SK-N-SH treated with all-trans-retinoic acid at 6 μM for 48 hours (cell line): ENCODE data around the gene NPAS3.

ENCODE experiments used
- ATAC-seq: fragments of 200-7000 bp; cut with Tn5 transposase; 3 replicates; pipeline ENCODE4 v1.9.1; 2020; ENCODE audit warnings: mild to moderate bottlenecking, moderate library complexity
- ARNTL ChIP-seq: fragments of 450-650 bp; formaldehyde crosslinking; IDR thresholded peaks from 2 replicates; pipeline ENCODE4 v1.5.0; 2020; ENCODE audit warnings: low read depth, mild to moderate bottlenecking, moderate library complexity, borderline replicate concordance
- BACH2 ChIP-seq: fragments of 250-450 bp; sonication (Bioruptor Pico); IDR thresholded peaks from 2 replicates; pipeline ENCODE4 v1.9.0; 2021; ENCODE audit warnings: mild to moderate bottlenecking, borderline replicate concordance
- CSDC2 ChIP-seq: fragments of 250-450 bp; sonication (Bioruptor Pico); IDR thresholded peaks from 2 replicates; pipeline ENCODE4 v1.5.0; 2020; ENCODE audit warnings: mild to moderate bottlenecking, moderate library complexity
- CSRNP3 ChIP-seq: fragments of 250-450 bp; sonication (Bioruptor Pico); IDR thresholded peaks from 2 replicates; pipeline ENCODE4 v1.5.1; 2021; ENCODE audit warnings: mild to moderate bottlenecking, moderate library complexity
- ISL1 ChIP-seq: fragments of 250-450 bp; sonication (Bioruptor Pico); IDR thresholded peaks from 2 replicates; pipeline ENCODE4 v2.1.2; 2022; ENCODE audit warnings: mild to moderate bottlenecking, moderate library complexity
- OSR1 ChIP-seq: fragments of 250-450 bp; sonication (Bioruptor Pico); IDR thresholded peaks from 2 replicates; pipeline ENCODE4 v1.8.0; 2022; ENCODE audit warnings: moderate library complexity, mild to moderate bottlenecking, inconsistent platforms
- PATZ1 ChIP-seq: fragments of 250-450 bp; sonication (Bioruptor Pico); IDR thresholded peaks from 2 replicates; pipeline ENCODE4 v1.8.0; 2020; ENCODE audit warnings: mild to moderate bottlenecking, moderate library complexity, borderline replicate concordance
- PPARA ChIP-seq: fragments of 250-450 bp; sonication (Bioruptor Pico); IDR thresholded peaks from 2 replicates; pipeline ENCODE4 v1.5.0; 2020; ENCODE audit warnings: mild to moderate bottlenecking, borderline replicate concordance
- RARB ChIP-seq: fragments of 250-450 bp; sonication (Bioruptor Pico); IDR thresholded peaks from 2 replicates; pipeline ENCODE4 v1.8.0; 2021; ENCODE audit warnings: mild to moderate bottlenecking, moderate library complexity
- SNAI2 ChIP-seq: fragments of 250-450 bp; sonication (Bioruptor Pico); IDR thresholded peaks from 2 replicates; pipeline ENCODE4 v1.5.0; 2020; ENCODE audit warnings: mild to moderate bottlenecking, moderate library complexity
- TCF4 ChIP-seq: fragments of 250-450 bp; sonication (Bioruptor Pico); IDR thresholded peaks from 2 replicates; pipeline ENCODE4 v1.8.0; 2021; ENCODE audit warnings: mild to moderate bottlenecking, moderate library complexity, borderline replicate concordance
- TOX ChIP-seq: fragments of 250-450 bp; sonication (Bioruptor Pico); IDR thresholded peaks from 2 replicates; pipeline ENCODE4 v1.8.0; 2021; ENCODE audit warnings: mild to moderate bottlenecking, moderate library complexity, borderline replicate concordance
- ZC3H10 ChIP-seq: fragments of 250-450 bp; sonication (Bioruptor Pico); IDR thresholded peaks from 2 replicates; pipeline ENCODE4 v1.5.1; 2021; ENCODE audit warnings: mild to moderate bottlenecking, moderate library complexity
- ZFP3 ChIP-seq: fragments of 250-450 bp; sonication (Bioruptor Pico); IDR thresholded peaks from 2 replicates; pipeline ENCODE4 v1.5.0; 2020; ENCODE audit warnings: mild to moderate bottlenecking, moderate library complexity
- ZFP30 ChIP-seq: fragments of 450-650 bp; formaldehyde crosslinking; IDR thresholded peaks from 2 replicates; pipeline ENCODE4 v1.5.0; 2022; ENCODE audit warnings: mild to moderate bottlenecking, moderate library complexity
- ZNF565 ChIP-seq: fragments of 450-650 bp; formaldehyde crosslinking; conservative IDR thresholded peaks from 2 replicates; pipeline ENCODE4 v1.5.0; 2020; ENCODE audit warnings: low read depth, mild to moderate bottlenecking, moderate library complexity
- ZNF70 ChIP-seq: fragments of 450-650 bp; formaldehyde crosslinking; IDR thresholded peaks from 2 replicates; pipeline ENCODE4 v1.5.0; 2020; ENCODE audit warnings: mild to moderate bottlenecking, moderate library complexity
- ZNF8 ChIP-seq: fragments of 450-650 bp; formaldehyde crosslinking; IDR thresholded peaks from 2 replicates; pipeline ENCODE4 v1.5.0; 2020; ENCODE audit warnings: mild to moderate bottlenecking, moderate library complexity
- TF ChIP-seq, protein P1 (sequence below): fragments of 250-450 bp; sonication (Bioruptor Pico); IDR thresholded peaks from 2 replicates; pipeline ENCODE4 v1.8.0; 2021; ENCODE audit warnings: low read depth, mild to moderate bottlenecking, moderate library complexity, borderline replicate concordance
- TF ChIP-seq, protein P2 (sequence below): fragments of 250-450 bp; sonication (Bioruptor Pico); IDR thresholded peaks from 2 replicates; pipeline ENCODE4 v1.5.1; 2020; ENCODE audit warnings: low read depth, mild to moderate bottlenecking, moderate library complexity

The NPAS3 gene

DNA sequence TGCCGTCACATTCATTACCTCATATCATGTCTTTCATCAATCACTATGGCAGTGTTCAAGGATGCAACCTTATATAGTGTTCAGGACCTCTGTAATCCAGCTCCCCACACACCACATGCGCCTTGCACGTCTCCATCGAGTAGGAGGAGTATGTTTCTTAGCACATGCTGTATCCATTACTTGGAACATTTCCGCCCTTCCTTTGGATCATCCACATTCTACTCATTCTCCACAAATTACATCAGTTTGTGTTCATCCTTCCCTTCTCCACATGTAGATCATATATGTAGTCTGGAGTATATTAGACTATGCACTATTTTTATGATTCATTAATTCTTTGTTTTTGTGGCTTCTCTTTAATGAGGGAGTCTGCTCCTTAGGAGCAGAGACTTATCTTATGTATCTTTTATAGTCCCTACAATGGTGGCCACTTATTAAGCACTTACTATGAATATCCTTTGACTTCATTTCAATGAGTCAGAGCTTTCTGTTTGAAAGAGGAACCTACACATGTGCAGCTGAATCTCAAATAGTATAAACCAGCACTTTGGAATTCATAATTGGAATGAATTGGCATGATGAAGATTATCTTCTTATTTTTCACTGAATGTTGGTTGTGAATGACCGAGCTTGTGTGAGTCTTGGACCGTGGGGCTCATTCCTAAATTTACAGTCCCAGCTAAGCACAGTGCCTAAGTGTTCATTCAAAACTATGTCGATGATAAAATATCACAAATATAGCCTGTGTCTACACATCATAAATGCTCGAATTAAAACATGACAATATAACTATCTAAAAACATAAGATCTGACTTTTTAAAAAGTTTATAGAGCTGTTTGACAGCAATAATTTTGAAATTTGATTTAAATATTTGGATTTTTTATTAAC, 30.2 kb upstream of the NPAS3 start:
- TF ChIP-seq RARB (CRISPR knock-in tag) (no peak), PATZ1 (CRISPR knock-in tag) (no peak), TCF4 (CRISPR knock-in tag) (no peak), ZFP30 (CRISPR knock-in tag) (no peak), ZNF8 (CRISPR knock-in tag) (no peak), ZNF565 (no peak), CSRNP3 (no peak)
- TF ChIP-seq, protein P1, sequence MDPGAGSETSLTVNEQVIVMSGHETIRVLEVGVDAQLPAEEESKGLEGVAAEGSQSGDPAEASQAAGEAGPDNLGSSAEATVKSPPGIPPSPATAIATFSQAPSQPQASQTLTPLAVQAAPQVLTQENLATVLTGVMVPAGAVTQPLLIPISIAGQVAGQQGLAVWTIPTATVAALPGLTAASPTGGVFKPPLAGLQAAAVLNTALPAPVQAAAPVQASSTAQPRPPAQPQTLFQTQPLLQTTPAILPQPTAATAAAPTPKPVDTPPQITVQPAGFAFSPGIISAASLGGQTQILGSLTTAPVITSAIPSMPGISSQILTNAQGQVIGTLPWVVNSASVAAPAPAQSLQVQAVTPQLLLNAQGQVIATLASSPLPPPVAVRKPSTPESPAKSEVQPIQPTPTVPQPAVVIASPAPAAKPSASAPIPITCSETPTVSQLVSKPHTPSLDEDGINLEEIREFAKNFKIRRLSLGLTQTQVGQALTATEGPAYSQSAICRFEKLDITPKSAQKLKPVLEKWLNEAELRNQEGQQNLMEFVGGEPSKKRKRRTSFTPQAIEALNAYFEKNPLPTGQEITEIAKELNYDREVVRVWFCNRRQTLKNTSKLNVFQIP (CRISPR knock-in tag): no peak
- TF ChIP-seq, all 23 proteins: peak for 0
- ATAC-seq: peak; percentile 38; the same call in 1 of the 3 replicates

DNA sequence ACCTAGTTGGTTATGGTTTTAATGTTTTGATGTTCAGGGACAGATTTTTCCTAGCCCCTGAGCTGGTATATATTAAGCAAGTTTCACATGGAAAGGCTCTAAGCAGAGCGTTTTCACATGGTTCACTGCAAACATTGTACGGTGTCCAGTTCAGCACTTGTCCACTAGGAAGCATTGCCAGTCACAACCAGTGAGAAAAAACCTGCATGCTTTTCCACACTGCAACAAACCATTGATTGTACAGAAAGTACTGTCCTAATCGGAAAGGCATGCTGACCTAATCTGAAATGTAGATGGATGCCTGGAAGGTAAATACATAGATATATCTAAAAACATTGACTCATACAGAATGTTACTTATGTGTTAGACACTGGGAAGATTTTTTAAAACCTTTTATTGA, 25.0 kb upstream of the NPAS3 start:
- ATAC-seq: peak; percentile 82
- TF ChIP-seq OSR1 (CRISPR knock-in tag) (no peak), TOX (CRISPR knock-in tag) (no peak), ZFP3 (CRISPR knock-in tag) (no peak), PPARA (CRISPR knock-in tag) (no peak), RARB (CRISPR knock-in tag) (no peak), BACH2 (no peak), ZNF8 (CRISPR knock-in tag) (no peak), ISL1 (CRISPR knock-in tag) (no peak), ZNF70 (no peak), ZFP30 (CRISPR knock-in tag) (no peak), SNAI2 (CRISPR knock-in tag) (no peak), ZNF565 (no peak)

DNA sequence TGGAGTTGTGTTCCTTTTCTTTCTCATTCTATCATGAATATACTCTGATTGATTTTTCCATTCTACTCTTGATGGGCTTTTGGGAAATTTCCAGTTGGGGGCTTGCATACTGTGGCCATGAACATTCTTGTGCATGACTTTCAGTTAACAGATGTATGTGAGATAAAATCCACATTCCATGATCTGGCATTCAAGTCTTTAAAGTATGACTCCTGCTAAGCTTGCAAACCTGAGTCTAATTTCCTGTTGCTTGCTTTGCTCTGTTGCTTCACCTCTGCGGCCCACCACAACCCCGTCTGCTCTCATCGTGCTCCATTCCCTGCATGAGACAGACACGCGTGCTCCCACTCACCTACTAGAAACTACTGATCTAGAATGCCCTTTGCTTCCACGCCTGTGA, 24.3 kb upstream of the NPAS3 start:
- TF ChIP-seq OSR1 (CRISPR knock-in tag): no peak
- no peak for TF ChIP-seq TOX (CRISPR knock-in tag)
- TF ChIP-seq PATZ1 (CRISPR knock-in tag): no peak
- TF ChIP-seq CSRNP3: no peak
- TF ChIP-seq ZC3H10 (CRISPR knock-in tag): no peak
- TF ChIP-seq CSDC2 (CRISPR knock-in tag): no peak
- TF ChIP-seq ZFP3 (CRISPR knock-in tag): no peak
- no peak for TF ChIP-seq ZNF70
- no peak for TF ChIP-seq ZNF8 (CRISPR knock-in tag)
- no peak for TF ChIP-seq ISL1 (CRISPR knock-in tag)
- TF ChIP-seq, protein P1 (CRISPR knock-in tag): no peak
- no peak for TF ChIP-seq ARNTL (CRISPR knock-in tag)
- no peak for TF ChIP-seq PPARA (CRISPR knock-in tag)
- TF ChIP-seq ZFP30 (CRISPR knock-in tag): no peak
- no peak for TF ChIP-seq TCF4 (CRISPR knock-in tag)
- no peak for TF ChIP-seq RARB (CRISPR knock-in tag)
- no peak for TF ChIP-seq ZNF565
- TF ChIP-seq, protein P2, sequence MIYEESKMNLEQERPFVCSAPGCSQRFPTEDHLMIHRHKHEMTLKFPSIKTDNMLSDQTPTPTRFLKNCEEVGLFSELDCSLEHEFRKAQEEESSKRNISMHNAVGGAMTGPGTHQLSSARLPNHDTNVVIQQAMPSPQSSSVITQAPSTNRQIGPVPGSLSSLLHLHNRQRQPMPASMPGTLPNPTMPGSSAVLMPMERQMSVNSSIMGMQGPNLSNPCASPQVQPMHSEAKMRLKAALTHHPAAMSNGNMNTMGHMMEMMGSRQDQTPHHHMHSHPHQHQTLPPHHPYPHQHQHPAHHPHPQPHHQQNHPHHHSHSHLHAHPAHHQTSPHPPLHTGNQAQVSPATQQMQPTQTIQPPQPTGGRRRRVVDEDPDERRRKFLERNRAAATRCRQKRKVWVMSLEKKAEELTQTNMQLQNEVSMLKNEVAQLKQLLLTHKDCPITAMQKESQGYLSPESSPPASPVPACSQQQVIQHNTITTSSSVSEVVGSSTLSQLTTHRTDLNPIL (CRISPR knock-in tag): no peak
- TF ChIP-seq, all 23 proteins: peak for 0
- no peak for ATAC-seq
